HCT116 (cell line): ENCODE results near the gene PRKN.

Source experiments
- EZH2phosphoT487 ChIP-seq: fragments of 200-600 bp; IDR thresholded peaks from 2 replicates; pipeline ENCODE4 v1.6.1; 2018; ENCODE audit warnings: antibody characterized with exemption, borderline replicate concordance
- POLR2A ChIP-seq: IDR thresholded peaks from 2 replicates; pipeline ENCODE4 v1.7.0; 2011; ENCODE audit warnings: borderline replicate concordance; ENCODE audit not compliant: insufficient read depth, insufficient read length; ENCODE audit errors: extremely low read depth
- TF ChIP-seq, protein P1 (sequence below), 3 experiments: fragments of 200-600 bp in 1 of 3; sonication (generic) in 1 of 3; IDR thresholded peaks in 2 of 3; conservative IDR thresholded peaks in 1 of 3; 2 replicates each; pipeline ENCODE4 v1.5.1; 2012 to 2017; ENCODE audit warnings: low read depth in 2 of 3, low read length in 2 of 3, antibody characterized with exemption in 1 of 3, borderline replicate concordance in 1 of 3, control low read depth in 1 of 3, mild to moderate bottlenecking in 1 of 3, mixed read lengths in 1 of 3, mixed run types in 1 of 3, moderate library complexity in 1 of 3; ENCODE audit not compliant: insufficient read depth in 1 of 3

DNA sequence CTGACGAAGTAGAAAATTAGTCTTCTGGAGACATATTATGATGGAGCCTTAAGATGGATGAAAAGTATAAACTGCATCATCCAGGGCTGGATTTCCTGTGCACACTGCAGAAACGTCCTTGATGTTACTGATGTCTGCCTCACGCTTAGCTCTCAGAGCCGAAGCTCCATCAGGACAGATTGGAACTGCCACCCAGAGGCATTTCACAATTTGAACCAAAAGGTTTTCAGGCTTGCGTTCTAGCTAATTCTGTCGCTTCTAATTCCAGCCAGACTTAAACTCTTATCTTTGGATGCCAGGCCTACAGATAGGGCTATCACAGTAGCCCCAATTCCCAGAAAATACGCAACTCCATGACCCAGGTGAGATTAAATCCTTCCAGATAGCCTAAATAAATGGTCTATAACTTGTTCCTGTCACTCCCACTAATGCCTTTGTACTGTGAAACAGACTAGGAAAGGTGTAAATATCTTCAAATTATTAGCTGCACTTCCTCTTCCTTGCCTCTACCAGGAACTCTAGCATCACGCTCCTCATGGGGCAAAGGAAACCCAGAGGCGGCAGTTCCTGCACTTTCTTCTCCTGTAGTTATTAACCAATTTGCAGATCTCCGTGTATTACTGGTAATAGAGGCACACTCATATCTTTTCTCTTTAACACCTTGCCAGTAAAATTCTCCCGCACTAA, 634.6 kb downstream of the PRKN start:
- TF ChIP-seq, protein P1, sequence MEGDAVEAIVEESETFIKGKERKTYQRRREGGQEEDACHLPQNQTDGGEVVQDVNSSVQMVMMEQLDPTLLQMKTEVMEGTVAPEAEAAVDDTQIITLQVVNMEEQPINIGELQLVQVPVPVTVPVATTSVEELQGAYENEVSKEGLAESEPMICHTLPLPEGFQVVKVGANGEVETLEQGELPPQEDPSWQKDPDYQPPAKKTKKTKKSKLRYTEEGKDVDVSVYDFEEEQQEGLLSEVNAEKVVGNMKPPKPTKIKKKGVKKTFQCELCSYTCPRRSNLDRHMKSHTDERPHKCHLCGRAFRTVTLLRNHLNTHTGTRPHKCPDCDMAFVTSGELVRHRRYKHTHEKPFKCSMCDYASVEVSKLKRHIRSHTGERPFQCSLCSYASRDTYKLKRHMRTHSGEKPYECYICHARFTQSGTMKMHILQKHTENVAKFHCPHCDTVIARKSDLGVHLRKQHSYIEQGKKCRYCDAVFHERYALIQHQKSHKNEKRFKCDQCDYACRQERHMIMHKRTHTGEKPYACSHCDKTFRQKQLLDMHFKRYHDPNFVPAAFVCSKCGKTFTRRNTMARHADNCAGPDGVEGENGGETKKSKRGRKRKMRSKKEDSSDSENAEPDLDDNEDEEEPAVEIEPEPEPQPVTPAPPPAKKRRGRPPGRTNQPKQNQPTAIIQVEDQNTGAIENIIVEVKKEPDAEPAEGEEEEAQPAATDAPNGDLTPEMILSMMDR (IDR thresholded peaks at IDR 0.05 in 2 of 3, conservative IDR thresholded peaks at IDR 0.05 in 1 of 3; ENCODE audit: borderline replicate concordance in 1 of 3, insufficient read depth in 1 of 3, low read depth in 2 of 3, low read length in 2 of 3) = no peak
- no peak for TF ChIP-seq POLR2A
- TF ChIP-seq EZH2phosphoT487 = no peak
